Cortex of kidney (tissue), 1 donor: Measurements from ENCODE around the gene HECTD1.
"Not testable (repeated sequence)": the region's sequence is repeated elsewhere in the genome, so short reads cannot be mapped to it uniquely, and the experiment has no call there.

ENCODE experiments used
- DNase-seq: peaks from one replicate; lab custom pipeline; 2025; lab: John Stamatoyannopoulos, UW

Gene HECTD1

DNA sequence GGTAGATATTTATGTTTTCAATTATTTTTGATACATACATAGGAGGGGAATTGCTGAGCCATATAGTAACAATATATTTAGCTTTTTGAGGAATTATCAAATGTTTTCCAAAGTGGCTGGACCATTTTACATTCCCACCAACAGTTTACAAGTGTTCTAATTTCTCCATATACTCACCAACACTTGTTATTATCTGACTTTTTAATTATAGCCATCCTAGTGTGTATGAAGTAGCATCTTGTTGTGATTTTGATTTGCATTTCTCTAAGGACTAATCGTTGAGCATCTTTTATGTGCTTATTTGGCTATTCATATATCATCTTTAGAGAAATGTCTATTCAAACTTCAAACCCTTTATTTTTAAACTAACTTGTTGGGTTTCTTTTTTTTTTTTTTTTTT lies 17.2 kb upstream of the HECTD1 start:
- no peak for DNase-seq

DNA sequence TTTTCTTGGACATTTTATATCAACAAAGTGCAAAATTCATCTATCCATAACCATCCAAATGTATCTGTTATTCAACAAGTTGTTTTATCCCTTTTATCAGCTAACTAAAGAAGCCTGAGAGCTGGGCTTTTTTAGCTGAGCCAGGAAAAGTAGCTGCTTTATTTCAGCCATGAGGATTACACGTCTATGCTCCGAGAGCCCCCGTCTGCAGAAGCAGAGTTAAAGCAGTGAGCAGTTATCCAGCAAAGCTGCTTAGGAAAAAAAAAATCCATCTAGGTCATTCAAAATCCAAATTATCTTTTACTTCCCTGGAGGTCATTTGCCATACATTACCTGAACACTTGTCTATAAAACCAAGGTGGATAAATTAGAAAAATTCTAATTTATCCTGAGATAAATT lies 15.7 kb upstream of the HECTD1 start:
- no peak for DNase-seq

DNA sequence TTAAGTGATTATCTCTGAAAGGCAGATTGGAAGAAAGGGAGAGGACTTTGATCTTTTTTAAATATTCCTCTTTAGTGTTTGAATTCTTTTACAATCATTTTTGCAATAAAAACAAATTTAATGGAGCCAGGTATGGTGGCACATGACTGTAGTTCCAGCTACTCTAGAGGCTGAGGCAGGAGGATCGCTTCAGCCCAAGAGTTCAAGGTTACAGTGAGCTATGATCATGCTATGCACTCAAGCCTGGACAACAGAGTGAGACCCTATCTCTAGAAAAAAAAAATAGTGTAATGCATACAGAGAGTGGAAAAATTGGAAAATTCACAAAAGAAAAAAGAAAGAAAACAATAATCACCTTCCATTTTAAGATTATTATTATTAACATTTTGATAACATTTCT lies 15.2 kb upstream of the HECTD1 start:
- no peak for DNase-seq

- no peak for DNase-seq
These were observed 13.7 kb upstream of the HECTD1 start for GRCh38 chr14:31221266-31221665.

DNA sequence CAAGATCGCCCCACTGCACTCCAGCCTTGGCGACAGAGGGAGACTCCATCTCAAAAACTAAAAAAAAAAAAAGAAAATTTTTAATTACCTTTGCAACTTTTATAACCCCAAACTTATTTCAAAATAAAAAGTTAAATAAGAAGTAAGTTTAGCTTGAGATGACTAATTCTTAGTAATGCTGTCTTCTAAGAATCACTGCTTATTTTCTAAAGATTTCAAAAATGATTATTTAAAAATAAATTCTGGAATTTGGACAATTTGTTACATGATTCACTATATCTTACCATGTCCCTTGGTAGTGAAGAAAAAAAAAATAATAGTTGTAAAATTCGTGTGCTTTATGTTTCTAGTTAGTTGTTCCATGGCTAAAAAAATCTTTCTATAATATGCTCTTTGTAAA lies 11.6 kb upstream of the HECTD1 start:
- no peak for DNase-seq

DNA sequence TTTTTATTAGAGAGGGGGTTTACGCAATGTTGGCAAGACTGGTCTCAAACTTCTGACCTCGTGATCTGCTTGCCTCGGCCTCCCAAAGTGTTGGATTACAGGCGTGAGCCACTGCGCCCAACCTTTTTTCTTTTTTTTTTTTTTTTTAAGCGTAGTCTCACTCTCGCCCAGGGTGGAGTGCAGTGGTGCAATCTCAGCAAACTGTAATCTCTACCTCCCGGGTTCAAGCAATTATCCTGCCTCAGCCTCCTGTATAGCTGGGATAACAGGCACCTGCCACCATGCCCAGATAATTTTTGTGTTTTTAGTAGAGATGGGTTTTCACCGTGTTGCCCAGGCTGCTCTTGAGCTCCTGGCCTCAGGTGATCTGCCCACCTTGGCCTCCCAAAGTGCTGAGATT lies 8.8 kb upstream of the HECTD1 start:
- DNase-seq: no peak

DNA sequence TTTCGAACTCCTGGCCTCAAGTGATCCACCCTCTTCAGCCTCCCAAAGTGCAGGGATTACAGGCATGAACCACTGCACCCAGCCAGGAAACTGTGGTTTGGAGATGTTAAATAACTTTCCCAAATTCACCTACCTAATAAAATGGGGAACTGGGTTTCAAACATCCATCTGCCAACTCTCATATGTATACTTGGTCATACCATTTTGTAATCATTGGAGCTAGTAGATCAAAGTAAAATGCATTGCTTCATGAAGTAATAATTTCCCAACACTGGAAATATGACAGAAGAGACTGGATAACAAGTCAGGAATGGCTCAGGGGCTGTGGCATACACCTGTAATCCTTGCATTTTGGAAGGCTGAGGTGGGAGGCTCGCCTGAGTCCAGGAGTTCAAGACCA lies 5.3 kb upstream of the HECTD1 start:
- no peak for DNase-seq

DNA sequence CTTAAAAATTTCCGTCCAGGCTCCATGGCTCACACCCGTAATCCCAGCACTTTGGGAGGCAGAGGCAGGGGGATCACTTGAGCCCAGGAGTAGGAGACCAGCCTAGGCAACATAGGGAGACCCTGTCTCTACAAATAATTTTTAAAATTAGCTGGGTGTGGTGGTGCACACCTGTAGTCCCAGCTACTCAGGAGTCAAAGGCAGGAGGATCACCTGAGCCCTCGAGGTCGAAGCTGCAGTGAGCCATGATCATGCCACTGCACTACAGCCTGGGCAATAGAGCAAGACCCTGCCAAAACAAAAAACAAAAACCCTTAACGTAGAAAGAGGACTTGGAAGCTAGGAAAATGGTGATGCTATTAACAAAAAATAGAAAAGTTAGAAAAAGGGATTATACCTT lies 2.0 kb upstream of the HECTD1 start:
- DNase-seq: no peak

DNA sequence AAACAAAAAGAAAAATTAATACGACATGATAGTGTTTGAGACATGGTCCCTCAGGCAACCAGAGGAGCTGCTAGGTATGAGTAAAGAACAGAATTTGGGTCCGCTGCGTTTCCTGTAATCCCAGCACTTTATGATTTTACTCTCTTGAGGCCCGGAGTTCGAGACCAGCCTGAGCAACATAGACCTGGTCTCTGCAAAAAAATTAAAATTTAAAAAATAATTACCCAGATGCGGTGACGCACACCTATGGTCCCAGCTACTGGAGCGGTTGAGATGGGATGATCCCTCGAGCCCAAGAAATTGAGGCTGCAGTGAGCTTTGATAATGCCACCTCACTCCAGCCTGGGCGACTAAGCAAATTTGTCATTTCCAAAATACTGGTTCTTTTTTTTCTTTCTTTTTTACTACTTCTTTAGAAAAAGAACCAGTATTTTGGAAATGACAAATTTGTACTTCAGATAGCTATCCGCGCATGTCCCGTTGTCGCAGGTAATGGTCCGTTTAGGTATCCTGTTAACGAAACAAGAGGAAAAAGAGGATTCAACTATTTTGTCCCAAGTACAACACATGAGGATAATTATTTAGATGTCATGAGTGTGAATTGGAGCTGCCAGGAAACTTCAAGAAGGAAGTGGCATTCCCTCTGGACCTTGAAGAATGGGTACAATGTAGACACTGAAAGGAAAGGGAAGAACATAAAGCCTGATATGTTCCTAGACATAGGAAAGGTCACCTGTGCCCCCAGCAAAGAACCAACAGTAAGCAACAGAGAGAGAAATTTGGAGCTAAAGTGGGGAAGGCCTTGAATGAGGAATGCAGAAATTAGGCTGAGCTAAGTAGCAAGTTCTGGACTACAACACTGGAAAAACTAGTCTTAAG lies 1.2 kb upstream of the HECTD1 start:
- no peak for DNase-seq

DNA sequence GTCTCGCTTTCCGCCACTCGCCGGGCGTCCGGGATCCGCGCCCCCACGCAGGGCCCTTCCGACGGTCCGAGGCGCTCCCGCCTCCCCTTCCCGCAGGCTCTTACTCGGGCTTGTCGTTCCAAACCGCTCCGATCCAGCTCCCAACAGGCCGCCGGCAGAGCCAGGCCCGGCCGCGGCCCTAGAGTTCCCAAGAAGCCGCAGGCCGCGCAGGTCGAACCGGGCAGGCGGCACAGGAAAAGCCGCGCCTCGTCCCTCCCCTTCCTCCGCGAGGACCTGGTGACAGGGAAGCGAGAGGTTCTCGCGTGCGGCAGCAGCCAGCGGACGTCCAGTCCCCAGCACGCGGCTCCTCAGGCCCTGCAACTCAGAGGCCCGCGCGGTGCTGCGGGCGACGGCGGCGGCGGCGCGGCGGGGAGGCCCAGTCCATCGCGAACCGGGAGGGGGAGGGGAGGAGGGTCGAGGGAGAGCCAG lies 272 bp downstream of the HECTD1 start:
- no peak for DNase-seq

DNA sequence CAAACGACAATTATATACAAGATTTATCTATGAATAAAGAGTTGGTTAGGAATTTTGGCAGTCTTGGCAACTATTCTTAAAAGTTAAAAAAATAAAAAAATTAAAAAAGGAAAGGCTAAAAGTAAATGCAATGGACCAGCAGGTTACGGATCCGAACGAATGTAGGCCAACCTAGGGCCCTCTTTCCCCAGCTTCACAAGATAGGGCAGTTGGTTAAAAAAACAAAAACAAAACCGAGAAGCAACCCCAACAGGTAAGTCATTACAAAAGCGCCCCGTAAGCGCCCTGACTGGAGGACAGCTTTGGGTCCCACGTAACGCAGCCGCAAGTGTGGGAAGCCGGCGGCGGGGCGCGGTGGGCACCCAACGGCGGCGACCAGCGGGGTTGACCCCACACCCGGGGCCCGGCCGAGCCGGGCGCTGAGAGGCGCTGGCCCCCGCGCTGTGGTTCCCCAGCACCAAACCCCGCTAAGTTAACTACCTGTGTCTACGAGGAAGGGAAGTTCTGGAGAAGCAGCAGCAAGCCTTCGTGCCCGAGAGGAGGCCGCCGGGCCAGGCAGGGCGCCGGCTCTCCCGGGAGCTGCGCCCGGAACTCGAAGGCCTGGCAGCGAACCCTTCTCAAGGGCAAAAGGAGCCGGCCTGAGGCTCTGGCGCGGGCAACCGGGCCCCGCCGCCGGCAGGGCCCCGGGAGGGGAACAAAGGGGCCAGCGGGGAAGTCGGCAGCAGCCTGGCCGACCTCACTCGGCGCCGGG lies 882 bp downstream of the HECTD1 start:
- DNase-seq: no peak

GRCh38 chr14:31205681-31206535 lies 1.7 kb downstream of the HECTD1 start:
- DNase-seq: no peak

GRCh38 chr14:31204593-31205534 lies 2.7 kb downstream of the HECTD1 start:
- no peak for DNase-seq

GRCh38 chr14:31203899-31204592 lies 3.5 kb downstream of the HECTD1 start:
- not testable (repeated sequence) for DNase-seq

DNA sequence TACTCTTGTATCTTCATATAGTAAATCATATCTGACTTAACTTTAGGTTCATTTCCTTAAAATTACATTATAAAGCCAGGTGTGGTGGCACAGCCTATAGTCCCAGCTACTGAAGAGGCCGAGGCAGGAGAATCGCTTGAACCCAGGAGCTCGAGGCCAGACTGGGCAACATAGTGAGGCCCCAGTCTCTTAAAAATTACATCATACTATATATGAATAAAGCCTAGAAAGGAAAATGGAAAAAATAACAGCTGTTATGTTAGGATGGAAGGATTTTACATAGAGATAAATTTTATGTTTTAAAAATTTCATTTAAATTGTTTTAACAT lies 4.2 kb downstream of the HECTD1 start:
- no peak for DNase-seq

- no peak for DNase-seq
These were observed 6.5 kb downstream of the HECTD1 start for GRCh38 chr14:31201111-31201510.

- no peak for DNase-seq
These were observed 6.9 kb downstream of the HECTD1 start for GRCh38 chr14:31200702-31200990.

GRCh38 chr14:31197671-31198070 lies 9.9 kb downstream of the HECTD1 start:
- DNase-seq: no peak

GRCh38 chr14:31196839-31197492 lies 10.6 kb downstream of the HECTD1 start:
- DNase-seq: no peak

GRCh38 chr14:31194661-31195060 lies 12.9 kb downstream of the HECTD1 start:
- DNase-seq: no peak
